GM13976 (cell line): Measurements from ENCODE around the gene SPDYE8.
"Not testable (repeated sequence)": the region's sequence is repeated elsewhere in the genome, so short reads cannot be mapped to it uniquely, and the experiment has no call there.

Experiments used
- DNase-seq: peaks from one replicate; pipeline ENCODE4 v3.0.0; 2012; ENCODE audit warnings: low spot score
- in situ Hi-C: fragments of 300-500 bp; cut with MboI; formaldehyde crosslinking; loops from one replicate; pipeline ENCODE4 v1.12.0; 2022; ENCODE audit warnings: low sequenced_read_pairs, mixed read lengths, inconsistent platforms; ENCODE audit not compliant: unreplicated experiment

SPDYE8 gene, protein sequence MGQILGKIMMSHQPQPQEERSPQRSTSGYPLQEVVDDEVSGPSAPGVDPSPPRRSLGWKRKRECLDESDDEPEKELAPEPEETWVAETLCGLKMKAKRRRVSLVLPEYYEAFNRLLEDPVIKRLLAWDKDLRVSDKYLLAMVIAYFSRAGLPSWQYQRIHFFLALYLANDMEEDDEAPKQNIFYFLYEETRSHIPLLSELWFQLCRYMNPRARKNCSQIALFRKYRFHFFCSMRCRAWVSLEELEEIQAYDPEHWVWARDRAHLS

GRCh38 chr7:73029666-73030065 lies at the start of gene SPDYE8:
Gene SPDYE8, minus strand, starts transcription at chr7:73029766. Its CDS starts 1,800 bp downstream, at chr7:73027966.
- in situ Hi-C loops, DNase-seq: not testable (repeated sequence)

DNA sequence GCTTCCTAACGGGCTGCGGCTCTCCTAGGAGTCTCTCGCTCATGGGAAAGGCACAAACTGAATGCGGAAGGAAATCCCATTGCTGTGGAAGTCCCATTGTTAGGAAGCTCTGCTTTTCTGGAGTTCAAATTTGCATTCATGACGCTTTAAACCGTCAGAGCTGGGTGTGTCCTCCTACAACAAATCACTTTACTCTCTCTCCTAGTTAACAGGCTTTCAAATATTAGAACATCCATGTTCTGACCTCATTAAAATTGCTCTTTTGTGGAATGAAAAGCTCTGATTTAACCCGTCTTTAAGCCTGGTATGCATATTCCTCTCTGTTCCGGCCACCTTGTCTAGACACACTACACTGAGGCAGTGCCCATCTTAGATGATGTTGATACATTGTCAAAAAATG lies 28.2 kb upstream of the SPDYE8 start, which contains the start of gene SPDYE11:
Gene SPDYE11 (minus strand): TSS at position 101 of the 400 bp plus-strand sequence. CDS start 1,800 bp downstream, outside the sequence.
- DNase-seq, in situ Hi-C loops: not testable (repeated sequence)

GRCh38 chr7:73006491-73006890 lies 23.1 kb downstream of the SPDYE8 start:
- DNase-seq, in situ Hi-C loops: not testable (repeated sequence)

GRCh38 chr7:73005693-73006447 lies 23.7 kb downstream of the SPDYE8 start:
- in situ Hi-C loops, DNase-seq: not testable (repeated sequence)

- in situ Hi-C loops, DNase-seq: not testable (repeated sequence)
These were observed 24.2 kb downstream of the SPDYE8 start for GRCh38 chr7:73005356-73005692.

DNA sequence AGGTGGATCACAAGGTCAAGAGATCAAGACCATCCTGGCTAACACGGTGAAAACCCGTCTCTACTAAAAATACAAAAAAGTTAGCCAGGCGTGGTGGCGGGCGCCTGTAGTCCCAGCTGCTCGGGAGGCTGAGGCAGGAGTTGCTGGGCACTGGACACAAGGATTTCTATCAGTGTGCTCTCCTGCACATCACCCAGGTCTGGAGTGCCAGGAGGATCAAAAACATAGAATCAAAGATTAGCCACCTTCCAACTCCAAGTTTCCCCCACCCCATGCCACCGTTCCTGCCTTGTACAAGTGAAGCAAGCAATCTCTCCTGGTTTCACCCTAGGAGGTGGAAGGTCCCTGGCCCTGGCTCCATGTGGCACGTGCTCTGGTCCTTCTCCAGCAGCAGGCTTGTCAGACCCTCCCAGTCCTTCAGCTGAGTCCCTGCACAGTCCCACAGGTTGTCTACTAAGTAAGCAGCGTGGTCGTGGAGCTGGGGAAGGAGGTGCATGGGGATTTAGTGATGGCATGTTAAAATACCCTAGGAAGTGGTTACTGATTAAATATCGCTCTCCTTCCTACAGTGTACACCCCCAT lies 31.6 kb downstream of the SPDYE8 start:
- in situ Hi-C loops = not testable (repeated sequence)

DNA sequence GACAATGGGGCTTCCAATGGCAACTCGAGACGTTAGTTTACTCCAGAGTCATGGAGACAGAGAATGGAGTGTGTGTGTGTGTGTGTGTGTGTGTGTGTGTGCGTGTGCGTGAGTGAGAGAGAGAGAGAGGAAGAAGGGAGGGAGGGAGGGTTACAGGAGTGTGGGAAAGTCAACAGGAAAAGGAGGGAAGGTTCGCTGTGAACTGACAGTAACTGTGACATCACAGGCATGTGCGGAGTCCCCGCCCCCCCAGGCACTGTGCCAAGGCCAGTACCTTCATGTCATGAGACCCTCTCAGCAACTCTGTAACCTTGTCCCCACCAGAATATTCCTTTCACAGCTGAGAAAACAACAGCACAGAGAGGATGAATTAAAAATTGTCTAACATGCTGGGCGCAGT lies 32.1 kb downstream of the SPDYE8 start:
- in situ Hi-C loops, DNase-seq: not testable (repeated sequence)

More for the DNA sequence above, 31.6 kb downstream of the SPDYE8 start:
- not testable (repeated sequence) for DNase-seq

DNA sequence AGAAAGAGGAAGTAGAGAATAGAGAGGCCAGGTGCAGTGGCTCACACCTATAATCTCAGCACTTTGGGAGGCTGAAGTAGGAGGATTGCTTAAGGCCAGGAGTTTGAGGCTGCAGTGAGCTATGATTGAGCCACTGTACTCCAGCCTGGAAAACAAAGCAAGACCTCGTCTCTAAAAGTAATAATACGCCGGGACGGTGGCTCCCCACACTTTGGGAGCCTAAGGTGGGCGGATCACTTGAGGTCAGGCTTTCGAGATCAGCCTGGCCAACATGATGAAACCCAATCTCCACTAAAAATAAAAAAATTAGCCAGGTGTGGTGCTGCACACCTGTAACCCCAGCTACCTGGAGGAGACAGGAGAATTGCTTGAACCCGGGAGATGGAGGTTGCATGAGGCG lies 34.1 kb downstream of the SPDYE8 start:
- in situ Hi-C loops, DNase-seq: not testable (repeated sequence)

DNA sequence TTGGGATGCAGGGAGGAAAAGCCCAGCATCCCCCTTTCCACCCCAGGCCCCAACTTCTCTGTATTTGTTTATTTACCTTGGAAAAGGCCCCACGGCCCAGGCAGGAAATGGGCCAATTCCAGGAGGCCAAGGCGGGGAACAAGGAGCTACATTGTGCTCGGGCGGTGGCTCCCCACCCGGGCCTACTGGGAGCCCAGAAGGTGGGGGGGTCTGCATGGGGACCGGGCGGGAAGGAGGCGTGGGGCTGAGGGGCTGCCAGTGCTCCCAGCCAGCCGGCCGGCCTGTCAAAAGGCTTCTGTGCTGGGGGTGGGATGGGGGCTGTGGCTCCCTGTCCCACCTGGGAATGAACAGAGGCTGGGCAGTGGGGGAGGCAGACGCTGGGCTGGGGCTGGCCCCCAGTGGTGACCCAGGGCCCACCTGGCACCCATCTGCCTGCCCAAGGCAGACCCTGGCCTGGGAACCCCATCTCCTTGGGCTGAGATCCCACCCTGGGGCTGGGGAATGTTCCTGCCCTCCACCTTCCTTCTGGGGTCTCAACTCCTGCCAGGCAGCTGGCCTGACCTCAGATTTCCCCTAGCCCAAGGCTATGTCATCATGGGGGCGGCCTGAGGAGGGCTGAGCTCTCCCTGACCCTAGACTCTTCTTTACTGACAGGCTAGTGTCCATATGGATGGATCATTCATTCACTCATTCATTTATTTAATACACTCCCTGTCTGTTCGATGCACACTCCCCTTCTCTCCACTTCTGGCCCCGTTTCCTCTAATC lies 39.2 kb downstream of the SPDYE8 start:
- in situ Hi-C loops = not testable (repeated sequence)

GRCh38 chr7:72982084-72982483 lies 47.5 kb downstream of the SPDYE8 start:
- in situ Hi-C loops, DNase-seq: not testable (repeated sequence)

More for the DNA sequence above, 39.2 kb downstream of the SPDYE8 start:
- not testable (repeated sequence) for DNase-seq

DNA sequence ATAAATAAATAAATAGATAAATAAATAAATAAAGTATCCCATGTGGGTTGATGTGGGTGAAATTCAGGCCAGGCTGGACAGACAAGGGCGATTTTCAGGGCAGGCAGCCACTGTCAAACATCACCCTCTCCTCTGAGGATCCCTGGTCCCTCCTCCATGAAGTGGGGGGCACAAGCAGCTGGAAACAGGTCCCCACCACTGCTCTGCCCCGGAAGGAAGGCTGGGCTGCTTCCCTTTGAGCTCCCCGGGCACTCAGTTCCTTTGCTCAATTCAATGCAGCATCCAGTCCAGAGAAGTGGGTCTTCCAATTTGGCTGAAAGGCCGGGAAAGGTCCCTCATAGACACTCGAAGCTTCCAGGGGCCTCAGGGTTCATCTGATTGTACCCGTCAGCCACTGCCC lies 49.2 kb downstream of the SPDYE8 start:
- DNase-seq, in situ Hi-C loops: not testable (repeated sequence)

- DNase-seq, in situ Hi-C loops: not testable (repeated sequence)
These were observed 53.1 kb downstream of the SPDYE8 start for GRCh38 chr7:72976434-72976833.

DNA sequence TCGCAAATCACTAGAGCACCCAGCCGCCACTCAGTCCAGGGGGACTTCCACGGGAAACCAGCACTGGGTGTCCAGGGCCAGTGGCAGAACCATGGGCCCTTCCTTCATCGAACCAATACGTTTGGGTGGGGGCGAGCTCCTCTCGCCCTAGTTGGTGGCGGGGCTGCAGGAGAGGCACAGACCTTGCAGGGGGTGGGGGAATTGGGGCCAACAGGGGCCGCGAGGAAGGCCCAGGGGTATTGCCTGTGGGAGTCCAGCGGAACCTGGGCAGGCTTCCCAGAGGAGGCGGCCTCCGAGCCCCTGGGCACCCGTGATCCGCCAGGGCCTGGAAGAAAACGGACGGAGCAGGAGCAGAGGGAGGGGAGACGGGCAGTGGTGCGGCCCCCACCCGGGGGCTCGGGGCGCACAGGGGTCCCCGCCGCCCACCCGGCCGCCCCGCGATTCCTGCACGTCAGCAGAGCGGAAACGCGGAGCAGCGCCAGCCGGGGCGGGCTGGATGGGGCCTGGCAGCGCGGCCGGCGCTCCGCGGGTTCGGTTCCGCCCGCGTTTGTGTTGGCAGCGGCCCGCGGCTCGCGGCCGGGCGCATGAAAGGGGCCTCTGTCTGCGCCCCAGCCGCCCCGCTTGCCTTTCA lies 53.8 kb downstream of the SPDYE8 start:
- DNase-seq, in situ Hi-C loops: not testable (repeated sequence)

DNA sequence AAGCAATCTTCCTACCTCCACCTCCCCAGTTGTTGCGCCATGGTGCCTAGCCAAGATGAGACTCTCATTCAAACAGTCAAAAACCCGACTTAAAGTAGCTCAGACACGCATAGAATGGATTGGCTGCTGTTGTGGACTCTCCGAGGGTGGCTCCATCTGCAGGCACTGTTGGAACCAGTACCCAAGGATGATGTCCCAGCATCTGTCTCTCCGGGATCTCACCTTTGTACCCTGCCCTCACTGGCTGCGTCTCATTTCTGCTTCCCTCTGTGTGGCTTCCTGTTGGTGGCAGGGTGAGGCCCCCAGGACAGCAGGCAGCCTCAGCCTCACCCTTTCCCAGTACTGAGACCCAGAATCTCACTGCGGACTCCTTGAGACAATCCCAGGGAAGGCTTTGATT lies 54.8 kb downstream of the SPDYE8 start:
- in situ Hi-C loops, DNase-seq: not testable (repeated sequence)

- in situ Hi-C loops = not testable (repeated sequence)
These were observed 58.1 kb downstream of the SPDYE8 start for GRCh38 chr7:72971505-72971904.

More at GRCh38 chr7:72971505-72971904, 58.1 kb downstream of the SPDYE8 start:
- not testable (repeated sequence) for DNase-seq
